Peyer's patch (tissue), 4 donors: ENCODE results near the gene PWP1.

Experiments used
- POLR2A ChIP-seq, 2 donors: fragments of 450-650 bp; IDR thresholded peaks; one replicate each; pipeline ENCODE4 v1.5.1; 2017; ENCODE audit warnings: antibody characterized with exemption in 2 of 2, mild to moderate bottlenecking in 2 of 2, moderate library complexity in 2 of 2
- TF ChIP-seq, protein P1 (sequence below), 6 experiments: fragments of 450-650 bp in 4 of 6; fragments of 200-600 bp in 2 of 6; sonication (generic) in 1 of 6; IDR thresholded peaks; one replicate each; pipeline ENCODE4 v1.5.1; 2017 to 2019; ENCODE audit warnings: antibody characterized with exemption in 6 of 6, mild to moderate bottlenecking in 3 of 6, moderate library complexity in 1 of 6

DNA sequence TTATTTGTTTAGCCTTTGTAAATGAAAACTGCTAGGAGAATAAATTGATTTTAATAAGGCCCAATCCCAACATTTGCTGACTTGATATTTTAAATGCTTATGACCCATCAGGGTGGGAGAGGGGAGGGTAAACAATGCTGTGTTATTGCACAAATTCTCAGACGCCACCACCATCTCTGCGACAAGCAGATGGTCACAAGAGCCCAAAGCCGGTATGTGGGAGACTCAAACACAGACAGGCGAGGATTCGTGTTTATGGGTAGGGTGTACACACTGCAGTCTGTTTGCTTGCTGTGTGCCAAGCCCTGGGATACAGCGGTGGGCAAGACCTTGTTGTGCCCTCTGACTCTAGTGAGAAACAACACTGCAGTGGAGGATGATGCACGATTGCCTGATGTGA is 39.2 kb upstream of the PWP1 start:
- TF ChIP-seq, protein P1, sequence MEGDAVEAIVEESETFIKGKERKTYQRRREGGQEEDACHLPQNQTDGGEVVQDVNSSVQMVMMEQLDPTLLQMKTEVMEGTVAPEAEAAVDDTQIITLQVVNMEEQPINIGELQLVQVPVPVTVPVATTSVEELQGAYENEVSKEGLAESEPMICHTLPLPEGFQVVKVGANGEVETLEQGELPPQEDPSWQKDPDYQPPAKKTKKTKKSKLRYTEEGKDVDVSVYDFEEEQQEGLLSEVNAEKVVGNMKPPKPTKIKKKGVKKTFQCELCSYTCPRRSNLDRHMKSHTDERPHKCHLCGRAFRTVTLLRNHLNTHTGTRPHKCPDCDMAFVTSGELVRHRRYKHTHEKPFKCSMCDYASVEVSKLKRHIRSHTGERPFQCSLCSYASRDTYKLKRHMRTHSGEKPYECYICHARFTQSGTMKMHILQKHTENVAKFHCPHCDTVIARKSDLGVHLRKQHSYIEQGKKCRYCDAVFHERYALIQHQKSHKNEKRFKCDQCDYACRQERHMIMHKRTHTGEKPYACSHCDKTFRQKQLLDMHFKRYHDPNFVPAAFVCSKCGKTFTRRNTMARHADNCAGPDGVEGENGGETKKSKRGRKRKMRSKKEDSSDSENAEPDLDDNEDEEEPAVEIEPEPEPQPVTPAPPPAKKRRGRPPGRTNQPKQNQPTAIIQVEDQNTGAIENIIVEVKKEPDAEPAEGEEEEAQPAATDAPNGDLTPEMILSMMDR (IDR thresholded peaks at IDR 0.05), result no peak
- TF ChIP-seq POLR2A (IDR thresholded peaks at IDR 0.05), result no peak
